A549 (cell line): ENCODE data around the gene ZW10. TPM values are rescaled to one million over a fixed set of nuclear protein-coding genes. Genes with fewer than 3 reads are reported as not detected.

Experiments used
- ATAC-seq, 2 experiments: fragments of 200-7000 bp in 1 of 2; fragments of >200 bp in 1 of 2; cut with Nextera tagmentation in 1 of 2; cut with Tn5 transposase in 1 of 2; 3 replicates each; pipeline versions ENCODE4 v1.8.0 to v1.9.1; 2018 to 2020; ENCODE audit warnings: mild to moderate bottlenecking in 1 of 2, moderate library complexity in 1 of 2
- CTCF ChIA-PET: fragments of 300-600 bp; sonication (Branson Sonifier 250); formaldehyde crosslinking; extraction: SDS; loops from one replicate; lab custom pipeline; 2021; ENCODE audit warnings: antibody characterized with exemption, inconsistent platforms; lab: Yijun Ruan, JAX
- POLR2A ChIA-PET: fragments of 350-600 bp; formaldehyde crosslinking; extraction: SDS; loops from one replicate; lab custom pipeline; 2021; ENCODE audit warnings: antibody characterized with exemption, inconsistent platforms; lab: Yijun Ruan, JAX
- DNase-seq, 2 experiments: peaks; one replicate each; pipeline versions ENCODE4 v3.0.0 to v3.0.0-alpha.2; 2011 to 2016; ENCODE audit warnings: low read depth in 1 of 2, low spot score in 1 of 2
- FAIRE-seq: peaks from 2 replicates; lab custom pipeline; 2011; peaks lifted over from hg19 to GRCh38; lab: Jason Lieb, UNC
- H3K27ac ChIP-seq, 2 experiments: fragments of >200 bp; sonication (Bioruptor Twin); formaldehyde crosslinking; 3 replicates each; pipeline ENCODE4 v1.5.1; 2016 to 2017
- H3K4me1 ChIP-seq: fragments of >200 bp; sonication (Bioruptor Twin); formaldehyde crosslinking; 3 replicates; pipeline ENCODE4 v1.6.1; 2016
- H3K4me2 ChIP-seq: fragments of >200 bp; sonication (Bioruptor Twin); formaldehyde crosslinking; 3 replicates; pipeline ENCODE4 v1.6.1; 2016
- H3K4me3 ChIP-seq: fragments of >200 bp; sonication (Bioruptor Twin); formaldehyde crosslinking; 3 replicates; pipeline ENCODE4 v1.5.1; 2016
- H3K9me3 ChIP-seq: fragments of >200 bp; sonication (Bioruptor Twin); formaldehyde crosslinking; 3 replicates; pipeline ENCODE4 v1.6.1; 2016
- BHLHE40 ChIP-seq: IDR thresholded peaks from 2 replicates; pipeline ENCODE4 v1.6.1; 2012; ENCODE audit warnings: low read depth, low read length, inconsistent platforms
- CBX2 ChIP-seq: fragments of 200-600 bp; sonication (generic); IDR thresholded peaks from 2 replicates; pipeline ENCODE4 v1.6.1; 2016; ENCODE audit warnings: low read depth, mild to moderate bottlenecking, borderline replicate concordance
- CBX8 ChIP-seq: fragments of 200-600 bp; sonication (generic); IDR thresholded peaks from 2 replicates; pipeline ENCODE4 v1.6.1; 2016
- CEBPB ChIP-seq, 2 experiments: fragments of >200 bp in 1 of 2; sonication (Bioruptor Twin) in 1 of 2; formaldehyde crosslinking in 1 of 2; IDR thresholded peaks; 2 replicates each; pipeline ENCODE4 v1.6.1; 2012 to 2016
- CHD4 ChIP-seq: fragments of 200-600 bp; sonication (generic); IDR thresholded peaks from 2 replicates; pipeline ENCODE4 v1.6.1; 2016; ENCODE audit warnings: antibody characterized with exemption, mild to moderate bottlenecking, borderline replicate concordance
- EHF ChIP-seq: fragments of 250-450 bp; sonication (Bioruptor Pico); IDR thresholded peaks from 2 replicates; pipeline ENCODE4 v1.5.0; 2020; ENCODE audit warnings: mild to moderate bottlenecking
- EP300 ChIP-seq, 2 experiments: fragments of >200 bp; sonication (Bioruptor Twin); formaldehyde crosslinking; IDR thresholded peaks; 2 replicates in 1 of 2; 3 replicates in 1 of 2; pipeline ENCODE4 v1.6.1; 2016 to 2017
- ESRRA ChIP-seq: fragments of 150-350 bp; IDR thresholded peaks from 2 replicates; pipeline ENCODE4 v1.6.1; 2014; ENCODE audit warnings: mild to moderate bottlenecking, low read length, borderline replicate concordance
- FOSB ChIP-seq: fragments of 250-450 bp; sonication (Bioruptor Pico); IDR thresholded peaks from 2 replicates; pipeline ENCODE4 v1.5.0; 2020; ENCODE audit warnings: mild to moderate bottlenecking, moderate library complexity
- FOXS1 ChIP-seq: fragments of 250-450 bp; sonication (Bioruptor Pico); IDR thresholded peaks from 2 replicates; pipeline ENCODE4 v1.5.0; 2020; ENCODE audit warnings: mild to moderate bottlenecking, moderate library complexity
- HDAC2 ChIP-seq: fragments of 200-600 bp; sonication (generic); IDR thresholded peaks from 2 replicates; pipeline ENCODE4 v1.6.1; 2016
- HEYL ChIP-seq: fragments of 250-450 bp; sonication (Bioruptor Pico); IDR thresholded peaks from 2 replicates; pipeline ENCODE4 v1.8.0; 2021; ENCODE audit warnings: mild to moderate bottlenecking, moderate library complexity
- HOXA7 ChIP-seq: fragments of 250-450 bp; sonication (Bioruptor Pico); IDR thresholded peaks from 2 replicates; pipeline ENCODE4 v1.5.0; 2020; ENCODE audit warnings: mild to moderate bottlenecking, moderate library complexity
- HOXB13 ChIP-seq: fragments of 250-450 bp; sonication (Bioruptor Pico); IDR thresholded peaks from 2 replicates; pipeline ENCODE4 v1.5.0; 2020; ENCODE audit warnings: low read depth, mild to moderate bottlenecking, moderate library complexity
- JUN ChIP-seq, 2 experiments: fragments of >200 bp; sonication (Bioruptor Twin); formaldehyde crosslinking; IDR thresholded peaks; 2 replicates in 1 of 2; 3 replicates in 1 of 2; pipeline ENCODE4 v1.6.1; 2016 to 2017
- KDM1A ChIP-seq: fragments of 200-600 bp; sonication (generic); IDR thresholded peaks from 2 replicates; pipeline ENCODE4 v1.6.1; 2016; ENCODE audit warnings: low read depth, mild to moderate bottlenecking
- MAFK ChIP-seq: fragments of 450-650 bp; IDR thresholded peaks from 2 replicates; pipeline ENCODE4 v1.6.1; 2014; ENCODE audit not compliant: partially characterized antibody
- MYC ChIP-seq: IDR thresholded peaks from 2 replicates; pipeline ENCODE4 v1.6.1; 2012; ENCODE audit warnings: mild to moderate bottlenecking, inconsistent platforms, low read length, improper control_type of control experiment, borderline replicate concordance
- NPAS2 ChIP-seq: fragments of 250-450 bp; sonication (Bioruptor Pico); IDR thresholded peaks from 2 replicates; pipeline ENCODE4 v1.8.0; 2022; ENCODE audit warnings: mild to moderate bottlenecking, moderate library complexity, borderline replicate concordance
- POLR2A ChIP-seq: IDR thresholded peaks from 2 replicates; pipeline ENCODE4 v1.6.1; 2012; ENCODE audit warnings: mild to moderate bottlenecking, low read length
- POLR2AphosphoS2 ChIP-seq: conservative IDR thresholded peaks from 2 replicates; pipeline ENCODE4 v1.6.1; 2012; ENCODE audit warnings: low read length, improper control_type of control experiment, inconsistent platforms
- RAD21 ChIP-seq, 2 experiments: fragments of >200 bp in 1 of 2; sonication (Bioruptor Twin) in 1 of 2; formaldehyde crosslinking in 1 of 2; IDR thresholded peaks in 1 of 2; conservative IDR thresholded peaks in 1 of 2; 2 replicates in 1 of 2; 3 replicates in 1 of 2; pipeline ENCODE4 v1.6.1; 2012 to 2018; ENCODE audit warnings: inconsistent platforms in 1 of 2
- RFX5 ChIP-seq: fragments of 450-650 bp; IDR thresholded peaks from 2 replicates; pipeline ENCODE4 v1.7.1; 2014; ENCODE audit warnings: antibody characterized with exemption, mild to moderate bottlenecking, moderate library complexity
- RNF2 ChIP-seq: fragments of 200-600 bp; sonication (generic); IDR thresholded peaks from 2 replicates; pipeline ENCODE4 v1.6.1; 2016; ENCODE audit warnings: low read depth, mild to moderate bottlenecking, antibody characterized with exemption, moderate library complexity, borderline replicate concordance
- SMC3 ChIP-seq: fragments of >200 bp; sonication (Bioruptor Twin); formaldehyde crosslinking; IDR thresholded peaks from 3 replicates; pipeline ENCODE4 v1.6.1; 2018; ENCODE audit warnings: inconsistent platforms
- SREBF2 ChIP-seq: fragments of 450-650 bp; IDR thresholded peaks from 2 replicates; pipeline ENCODE4 v1.6.1; 2014; ENCODE audit warnings: mild to moderate bottlenecking, moderate library complexity
- TP53 ChIP-seq: fragments of 250-450 bp; sonication (Bioruptor Pico); IDR thresholded peaks from 2 replicates; pipeline ENCODE4 v1.5.0; 2021; ENCODE audit warnings: mild to moderate bottlenecking, moderate library complexity
- ZC3H11A ChIP-seq: fragments of 450-650 bp; IDR thresholded peaks from 2 replicates; pipeline ENCODE4 v1.6.1; 2014; ENCODE audit warnings: antibody characterized with exemption, mild to moderate bottlenecking
- ZFP36 ChIP-seq: fragments of 450-650 bp; IDR thresholded peaks from 2 replicates; pipeline ENCODE4 v1.6.1; 2014; ENCODE audit warnings: borderline replicate concordance; ENCODE audit not compliant: partially characterized antibody
- WGBS: methylation state at CpG from one replicate; pipeline ENCODE4 v1.1.6; 2017; ENCODE audit errors: missing lambda C conversion rate; 5-methylcytosine and 5-hydroxymethylcytosine counted together
- polyA minus RNA-seq: library from RNA; depleted of rRNA, polyadenylated mRNA; stranded (reverse); fragments of >200 nt; gene quantifications from 2 replicates; pipeline ENCODE4 v1.2.3, GENCODE V29; 2011; rRNA and poly(A)+ RNA removed
- polyA plus RNA-seq, 4 experiments: library from polyadenylated mRNA; depleted of rRNA in 3 of 4; stranded (reverse); fragments of >200 nt; fragmentation: RNase III in 1 of 4; extraction: RNeasy Plus Mini Kit Qiagen cat#74134 plus additional on column Dnase treatment in 1 of 4; gene quantifications; 2 replicates in 3 of 4; 3 replicates in 1 of 4; pipeline ENCODE4 v1.2.3, GENCODE V29; 2011 to 2017
- TF ChIP-seq, protein P1 (sequence below): IDR thresholded peaks from 2 replicates; pipeline ENCODE4 v1.6.1; 2012
- TF ChIP-seq, protein P2 (sequence below): fragments of >200 bp; sonication (Bioruptor Twin); formaldehyde crosslinking; IDR thresholded peaks from 2 replicates; pipeline ENCODE4 v1.6.1; 2016
- TF ChIP-seq, protein P3 (sequence below): fragments of 150-350 bp; IDR thresholded peaks from 2 replicates; pipeline ENCODE4 v1.6.1; 2014; ENCODE audit warnings: low read depth, mild to moderate bottlenecking, low read length
- TF ChIP-seq, protein P4 (sequence below): IDR thresholded peaks from 2 replicates; pipeline ENCODE4 v1.6.1; 2012
- TF ChIP-seq, protein P5 (sequence below): IDR thresholded peaks from 2 replicates; pipeline ENCODE4 v1.6.1; 2012; ENCODE audit warnings: low read depth, borderline replicate concordance
- TF ChIP-seq, protein P6 (sequence below): fragments of >200 bp; sonication (Bioruptor Twin); formaldehyde crosslinking; IDR thresholded peaks from 3 replicates; pipeline ENCODE4 v1.6.1; 2016

ZW10 gene, protein sequence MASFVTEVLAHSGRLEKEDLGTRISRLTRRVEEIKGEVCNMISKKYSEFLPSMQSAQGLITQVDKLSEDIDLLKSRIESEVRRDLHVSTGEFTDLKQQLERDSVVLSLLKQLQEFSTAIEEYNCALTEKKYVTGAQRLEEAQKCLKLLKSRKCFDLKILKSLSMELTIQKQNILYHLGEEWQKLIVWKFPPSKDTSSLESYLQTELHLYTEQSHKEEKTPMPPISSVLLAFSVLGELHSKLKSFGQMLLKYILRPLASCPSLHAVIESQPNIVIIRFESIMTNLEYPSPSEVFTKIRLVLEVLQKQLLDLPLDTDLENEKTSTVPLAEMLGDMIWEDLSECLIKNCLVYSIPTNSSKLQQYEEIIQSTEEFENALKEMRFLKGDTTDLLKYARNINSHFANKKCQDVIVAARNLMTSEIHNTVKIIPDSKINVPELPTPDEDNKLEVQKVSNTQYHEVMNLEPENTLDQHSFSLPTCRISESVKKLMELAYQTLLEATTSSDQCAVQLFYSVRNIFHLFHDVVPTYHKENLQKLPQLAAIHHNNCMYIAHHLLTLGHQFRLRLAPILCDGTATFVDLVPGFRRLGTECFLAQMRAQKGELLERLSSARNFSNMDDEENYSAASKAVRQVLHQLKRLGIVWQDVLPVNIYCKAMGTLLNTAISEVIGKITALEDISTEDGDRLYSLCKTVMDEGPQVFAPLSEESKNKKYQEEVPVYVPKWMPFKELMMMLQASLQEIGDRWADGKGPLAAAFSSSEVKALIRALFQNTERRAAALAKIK
- polyA plus RNA-seq (2011; rRNA removed): 12.9 and 13.4 TPM in 2 replicates
- 4.6 and 5.0 TPM in 2 replicates for polyA plus RNA-seq (2012; cell fraction: cytosol; rRNA removed)
- polyA plus RNA-seq (2012; cell fraction: nucleus; rRNA removed): 2.8 and 3.6 TPM in 2 replicates
- 13.9 to 14.1 TPM (median 13.9 TPM) in 3 replicates for polyA plus RNA-seq (2017; fragmentation: RNase III; extraction: RNeasy Plus Mini Kit Qiagen cat#74134 plus additional on column Dnase treatment)
- polyA minus RNA-seq: 8.1 and 8.5 TPM in 2 replicates

DNA sequence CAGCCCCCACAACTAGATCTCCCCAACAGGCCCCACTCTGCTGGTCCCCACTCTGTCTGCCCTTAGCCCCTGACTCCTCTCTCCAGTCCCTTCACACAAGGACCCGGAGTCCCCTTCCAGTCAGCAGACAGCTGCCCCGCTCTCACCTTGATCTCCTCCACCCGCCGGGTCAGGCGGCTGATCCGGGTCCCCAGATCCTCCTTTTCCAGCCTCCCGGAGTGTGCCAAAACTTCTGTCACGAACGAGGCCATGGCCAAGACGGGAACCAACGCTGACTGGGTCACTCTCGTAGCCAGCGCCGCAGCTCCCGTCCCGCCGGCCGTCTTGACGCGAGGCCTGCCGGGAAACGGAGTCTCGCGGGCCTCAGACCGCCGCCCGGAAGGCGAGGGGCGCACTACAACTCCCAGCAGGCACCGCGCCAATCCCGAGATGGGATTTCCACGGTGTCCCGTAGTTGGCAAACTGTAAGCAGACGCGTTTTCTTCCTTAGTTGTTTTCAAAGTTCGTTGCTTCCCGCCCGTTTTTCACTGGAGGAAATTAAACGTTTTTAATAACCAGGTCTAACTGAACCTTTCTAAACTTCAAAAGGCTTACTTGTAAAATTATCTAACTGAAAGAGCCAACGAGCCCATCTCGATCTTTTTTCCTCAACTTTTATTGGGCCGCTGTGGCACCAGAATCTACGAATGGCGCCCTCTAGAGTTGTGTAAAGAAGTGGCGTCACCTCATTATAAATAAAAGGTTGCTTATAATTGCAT, at the start of gene ZW10:
Gene ZW10, minus strand, starts transcription at position 277 of the 758 bp plus-strand sequence. Its CDS starts 26 bp downstream, at position 251.
- H3K4me2 ChIP-seq: peak within 1 kb of the TSS; percentile 80
- peak; percentile 62 to 94 for DNase-seq
- H3K9me3 ChIP-seq: no peaks in the 10 kb centered on the region
- ChIA-PET CTCF (interaction anchor here (0.6 to 2.1 kb wide), 12 partner anchors 8 to 464 kb away, joined by 3 to 7 read pairs (median 3); no protein-coding TSS in a partner anchor), POLR2A (no interaction called here)
- WGBS: 2% methylated on average over 24 of the region's 46 CpGs
- H3K4me1 ChIP-seq: peaks cover 3% of the 10 kb centered on the region; the same call in 1 of the 3 replicates
- H3K4me3 ChIP-seq: peak within 1 kb of the TSS; percentile 99
- no peak for FAIRE-seq
- ATAC-seq: peak; percentile 99 to 100
- H3K27ac ChIP-seq: peak within 1 kb of the TSS; percentile 94
- TF ChIP-seq MAFK (no peak), HOXB13 (CRISPR knock-in tag) (no peak), RAD21 (conservative IDR thresholded peaks at IDR 0.05 in 1 of 2, IDR thresholded peaks at IDR 0.05 in 1 of 2) (peak; percentile 24 to 29; a peak in 1 of 5 replicates), NPAS2 (CRISPR knock-in tag) (no peak), ZFP36 (no peak), BHLHE40 (no peak), RNF2 (no peak), TP53 (CRISPR knock-in tag) (no peak), HOXA7 (CRISPR knock-in tag) (no peak), MYC (no peak), EP300 (IDR thresholded peaks at IDR 0.05) (no peak), CBX8 (no peak), FOSB (CRISPR knock-in tag) (no peak), JUN (IDR thresholded peaks at IDR 0.05) (no peak), RFX5 (no peak), HDAC2 (no peak), KDM1A (no peak), ZC3H11A (no peak), HEYL (no peak), FOXS1 (no peak), POLR2AphosphoS2 (no peak), CBX2 (no peak), SMC3 (no peak; the same call in 1 of the 3 replicates), CEBPB (IDR thresholded peaks at IDR 0.05) (no peak), CHD4 (no peak), ESRRA (no peak), POLR2A (peak; percentile 70), EHF (CRISPR knock-in tag) (no peak), SREBF2 (no peak)
- TF ChIP-seq, protein P1, sequence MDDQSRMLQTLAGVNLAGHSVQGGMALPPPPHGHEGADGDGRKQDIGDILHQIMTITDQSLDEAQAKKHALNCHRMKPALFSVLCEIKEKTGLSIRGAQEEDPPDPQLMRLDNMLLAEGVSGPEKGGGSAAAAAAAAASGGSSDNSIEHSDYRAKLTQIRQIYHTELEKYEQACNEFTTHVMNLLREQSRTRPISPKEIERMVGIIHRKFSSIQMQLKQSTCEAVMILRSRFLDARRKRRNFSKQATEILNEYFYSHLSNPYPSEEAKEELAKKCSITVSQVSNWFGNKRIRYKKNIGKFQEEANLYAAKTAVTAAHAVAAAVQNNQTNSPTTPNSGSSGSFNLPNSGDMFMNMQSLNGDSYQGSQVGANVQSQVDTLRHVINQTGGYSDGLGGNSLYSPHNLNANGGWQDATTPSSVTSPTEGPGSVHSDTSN: no peak
- TF ChIP-seq, protein P2, sequence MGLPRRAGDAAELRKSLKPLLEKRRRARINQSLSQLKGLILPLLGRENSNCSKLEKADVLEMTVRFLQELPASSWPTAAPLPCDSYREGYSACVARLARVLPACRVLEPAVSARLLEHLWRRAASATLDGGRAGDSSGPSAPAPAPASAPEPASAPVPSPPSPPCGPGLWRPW: no peak
- TF ChIP-seq, protein P3, sequence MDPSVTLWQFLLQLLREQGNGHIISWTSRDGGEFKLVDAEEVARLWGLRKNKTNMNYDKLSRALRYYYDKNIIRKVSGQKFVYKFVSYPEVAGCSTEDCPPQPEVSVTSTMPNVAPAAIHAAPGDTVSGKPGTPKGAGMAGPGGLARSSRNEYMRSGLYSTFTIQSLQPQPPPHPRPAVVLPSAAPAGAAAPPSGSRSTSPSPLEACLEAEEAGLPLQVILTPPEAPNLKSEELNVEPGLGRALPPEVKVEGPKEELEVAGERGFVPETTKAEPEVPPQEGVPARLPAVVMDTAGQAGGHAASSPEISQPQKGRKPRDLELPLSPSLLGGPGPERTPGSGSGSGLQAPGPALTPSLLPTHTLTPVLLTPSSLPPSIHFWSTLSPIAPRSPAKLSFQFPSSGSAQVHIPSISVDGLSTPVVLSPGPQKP: no peak
- TF ChIP-seq, protein P4, sequence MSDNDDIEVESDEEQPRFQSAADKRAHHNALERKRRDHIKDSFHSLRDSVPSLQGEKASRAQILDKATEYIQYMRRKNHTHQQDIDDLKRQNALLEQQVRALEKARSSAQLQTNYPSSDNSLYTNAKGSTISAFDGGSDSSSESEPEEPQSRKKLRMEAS: peak; percentile 44
- TF ChIP-seq, protein P5, sequence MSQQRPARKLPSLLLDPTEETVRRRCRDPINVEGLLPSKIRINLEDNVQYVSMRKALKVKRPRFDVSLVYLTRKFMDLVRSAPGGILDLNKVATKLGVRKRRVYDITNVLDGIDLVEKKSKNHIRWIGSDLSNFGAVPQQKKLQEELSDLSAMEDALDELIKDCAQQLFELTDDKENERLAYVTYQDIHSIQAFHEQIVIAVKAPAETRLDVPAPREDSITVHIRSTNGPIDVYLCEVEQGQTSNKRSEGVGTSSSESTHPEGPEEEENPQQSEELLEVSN: peak; percentile 44; the same call in 1 of the 2 replicates
- TF ChIP-seq, protein P6, sequence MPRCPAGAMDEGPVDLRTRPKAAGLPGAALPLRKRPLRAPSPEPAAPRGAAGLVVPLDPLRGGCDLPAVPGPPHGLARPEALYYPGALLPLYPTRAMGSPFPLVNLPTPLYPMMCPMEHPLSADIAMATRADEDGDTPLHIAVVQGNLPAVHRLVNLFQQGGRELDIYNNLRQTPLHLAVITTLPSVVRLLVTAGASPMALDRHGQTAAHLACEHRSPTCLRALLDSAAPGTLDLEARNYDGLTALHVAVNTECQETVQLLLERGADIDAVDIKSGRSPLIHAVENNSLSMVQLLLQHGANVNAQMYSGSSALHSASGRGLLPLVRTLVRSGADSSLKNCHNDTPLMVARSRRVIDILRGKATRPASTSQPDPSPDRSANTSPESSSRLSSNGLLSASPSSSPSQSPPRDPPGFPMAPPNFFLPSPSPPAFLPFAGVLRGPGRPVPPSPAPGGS: 0 out of 3 replicates have a peak, but pooled peaks have one; percentile 39
